GM18502 (cell line): Measurements from ENCODE around the gene FCAMR.

ENCODE experiments used
- ATAC-seq: cut with Tn5 transposase; IDR thresholded peaks from one replicate; pipeline ENCODE4 v1.9.1; 2021; ENCODE audit warnings: mild to moderate bottlenecking; ENCODE audit not compliant: unreplicated experiment, poor library complexity

Gene FCAMR

DNA sequence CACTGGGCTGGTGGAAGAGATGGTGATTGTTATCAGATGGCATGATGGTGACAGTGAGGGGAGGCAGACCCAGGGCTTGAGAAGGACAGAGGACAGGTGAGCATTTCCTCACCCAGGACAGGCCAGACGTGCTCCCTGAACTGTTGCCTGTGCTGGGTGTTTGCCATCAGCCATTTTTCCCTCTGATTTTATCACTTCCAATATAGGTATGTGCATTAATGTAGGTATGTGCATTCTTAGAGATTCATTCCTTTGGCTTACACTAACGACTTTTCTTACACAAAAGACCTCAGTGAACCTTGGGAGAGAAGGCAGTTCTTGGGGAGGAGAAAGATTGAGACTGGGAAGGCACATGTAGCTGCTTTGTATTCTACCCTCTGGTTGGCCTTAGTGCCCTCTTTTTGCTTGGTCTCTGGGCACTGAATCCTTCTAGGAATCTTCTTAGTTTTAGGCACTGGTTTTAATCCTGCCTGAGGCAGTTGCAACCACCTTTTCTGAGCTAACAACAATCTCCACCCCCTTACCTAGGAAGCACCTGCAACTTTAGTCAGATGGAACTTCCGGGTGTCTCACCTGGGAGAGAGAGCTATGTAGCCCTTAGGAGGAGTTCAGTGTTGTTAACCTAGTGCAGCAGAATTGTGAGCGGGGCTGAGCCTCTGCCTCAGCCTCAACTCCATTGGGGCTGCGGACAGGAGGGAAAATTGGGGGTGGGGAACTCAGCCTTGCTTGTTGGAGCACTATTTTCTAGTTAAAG lies 31.4 kb upstream of the FCAMR start:
- ATAC-seq, result no peak

- no peak for ATAC-seq
These were observed 30.5 kb upstream of the FCAMR start for GRCh38 chr1:207000651-207001291.

GRCh38 chr1:206998816-206999215 lies 28.6 kb upstream of the FCAMR start:
- ATAC-seq, result no peak

GRCh38 chr1:206992790-206993189 lies 22.5 kb upstream of the FCAMR start:
- ATAC-seq, result no peak

DNA sequence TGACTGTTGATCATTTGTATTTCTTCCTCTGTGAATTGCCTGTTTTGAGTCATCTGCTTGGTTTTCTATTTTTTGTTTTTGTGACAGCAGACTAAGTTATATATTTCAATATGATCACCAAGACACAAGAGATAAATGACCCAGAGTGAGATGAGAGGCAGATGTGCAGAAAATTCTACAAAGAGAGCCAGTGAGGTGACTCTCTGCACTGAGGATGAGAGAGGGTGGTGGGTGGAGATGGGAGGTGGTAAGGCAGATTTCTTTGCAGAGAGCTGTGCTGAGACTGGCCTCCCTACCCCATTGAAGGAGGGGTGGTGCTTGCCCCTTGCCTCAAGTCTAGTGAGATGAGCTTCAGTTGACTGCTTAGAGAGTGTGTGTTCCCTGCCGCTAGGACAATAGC lies 17.6 kb upstream of the FCAMR start:
- no peak for ATAC-seq

- ATAC-seq, result no peak
These were observed 16.6 kb upstream of the FCAMR start for GRCh38 chr1:206986885-206987284.

DNA sequence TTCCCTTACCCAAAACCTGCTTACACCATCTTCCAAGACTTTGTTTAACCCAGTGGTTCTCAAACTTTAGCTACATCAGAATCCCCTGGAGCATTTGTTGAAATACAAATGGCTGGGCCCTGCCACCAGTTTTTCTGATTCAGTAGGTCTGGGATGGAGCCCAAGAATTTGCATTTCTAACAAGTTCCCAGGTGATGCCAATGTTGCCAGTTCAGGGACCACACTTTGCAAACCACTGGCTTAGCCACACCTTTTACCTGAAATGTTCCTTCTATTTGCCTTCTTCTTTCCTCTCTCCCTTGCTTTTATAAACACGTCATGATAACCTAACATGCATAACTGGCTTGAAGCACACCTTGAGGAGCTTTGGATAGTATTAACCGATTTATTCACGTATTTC lies 16.1 kb upstream of the FCAMR start:
- ATAC-seq, result no peak

DNA sequence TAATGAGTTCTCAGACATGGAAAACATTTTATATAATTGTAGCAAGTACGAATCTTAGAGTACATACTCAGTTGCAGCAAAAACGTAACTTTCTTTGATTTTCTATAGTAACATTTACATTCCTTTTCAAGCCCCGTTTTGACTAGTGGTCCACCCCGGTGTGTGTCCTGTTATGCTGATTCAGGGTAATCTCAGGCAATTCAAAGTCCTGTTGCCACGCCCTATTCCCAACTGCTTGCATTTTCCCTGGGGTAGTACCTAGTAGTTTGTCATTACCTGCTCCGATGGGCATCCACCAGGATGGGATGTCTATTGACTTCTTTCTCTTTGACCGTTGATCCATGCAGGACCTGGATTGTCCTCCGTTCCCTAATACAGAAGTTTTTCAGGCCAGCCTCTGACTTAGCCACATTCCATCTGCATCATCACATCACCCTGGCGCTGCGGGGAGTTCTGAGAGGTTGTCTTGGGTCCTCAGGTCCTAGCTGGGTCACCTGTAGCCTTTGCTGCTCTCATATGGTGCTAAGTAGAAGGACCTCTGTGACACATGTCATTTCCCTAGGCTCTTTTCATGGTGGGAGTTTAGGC lies 15.0 kb upstream of the FCAMR start:
- no peak for ATAC-seq

GRCh38 chr1:206982216-206982615 lies 12.0 kb upstream of the FCAMR start:
- no peak for ATAC-seq

DNA sequence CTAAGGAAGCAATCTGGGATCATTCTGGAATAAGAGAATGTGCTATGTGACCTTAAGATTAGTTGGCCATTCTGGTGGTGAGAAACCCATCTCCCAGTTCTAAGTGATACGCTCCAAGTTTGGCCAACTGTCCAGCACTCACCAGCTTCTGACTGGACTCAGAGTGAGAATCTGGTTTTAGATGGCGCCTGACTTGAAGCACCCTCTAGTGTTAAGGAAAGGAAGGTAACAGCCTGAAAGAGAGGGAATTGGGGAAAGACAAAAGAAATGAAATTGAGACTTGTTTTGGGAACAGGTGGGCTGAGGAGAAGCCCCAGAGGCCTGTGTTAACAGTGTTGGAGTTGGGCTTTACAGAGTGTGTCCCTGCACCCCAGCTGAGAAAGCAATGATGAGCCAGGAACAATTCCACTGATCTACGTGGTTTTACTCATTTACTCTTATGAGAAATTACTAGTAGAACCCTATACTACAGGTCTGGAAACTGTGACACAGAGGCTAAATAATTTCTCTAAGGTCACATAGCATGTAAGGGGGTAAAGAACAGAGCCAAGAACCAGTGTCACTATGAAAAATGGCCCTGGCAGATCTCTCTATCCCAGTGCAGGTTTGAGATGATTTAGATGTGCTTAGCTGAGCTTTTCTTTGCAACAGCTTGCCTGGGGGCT lies 9.3 kb upstream of the FCAMR start:
- ATAC-seq, result no peak

DNA sequence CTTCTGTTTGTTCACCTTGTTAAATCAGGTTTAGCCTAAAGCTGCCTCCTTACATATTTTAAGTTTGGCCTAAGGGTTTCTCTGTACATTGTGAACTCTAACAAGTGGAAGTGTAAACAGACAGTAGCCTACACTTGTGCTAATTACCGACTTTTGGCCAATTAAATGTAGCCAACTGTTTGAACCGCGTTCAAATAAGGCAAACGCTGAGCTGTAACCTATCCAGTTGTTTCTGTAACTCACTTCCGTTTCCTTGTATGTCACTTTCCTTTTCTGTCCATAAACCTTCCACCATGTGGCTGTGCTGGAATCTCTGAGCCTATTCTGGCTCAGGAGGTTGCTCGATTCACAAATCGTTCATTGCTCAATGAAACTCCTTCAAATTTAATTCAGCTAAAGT lies 8.0 kb upstream of the FCAMR start:
- no peak for ATAC-seq

GRCh38 chr1:206975306-206975705 lies 5.0 kb upstream of the FCAMR start:
- ATAC-seq, result no peak

DNA sequence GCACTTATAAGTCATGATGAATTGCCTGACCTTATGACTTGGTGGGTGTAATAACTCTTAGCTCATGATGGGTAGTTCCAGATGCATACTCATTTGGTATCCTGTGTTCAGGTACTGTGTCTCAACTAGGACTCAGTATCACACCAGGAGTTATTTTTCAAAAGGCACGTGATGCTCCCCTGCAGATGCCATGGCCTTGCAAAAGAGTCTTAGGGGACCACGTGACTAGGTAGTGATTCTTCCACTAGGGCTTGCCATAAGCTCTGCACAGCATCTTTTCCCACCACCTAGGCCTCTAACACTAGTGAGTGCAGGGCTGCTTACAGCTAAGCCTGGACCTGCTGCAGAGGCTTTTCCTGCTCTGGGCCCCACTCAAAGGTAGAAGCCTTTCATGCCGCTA lies 3.9 kb upstream of the FCAMR start:
- no peak for ATAC-seq

GRCh38 chr1:206972728-206973127 lies 2.5 kb upstream of the FCAMR start:
- ATAC-seq, result no peak

GRCh38 chr1:206971029-206971655 lies 882 bp upstream of the FCAMR start:
- ATAC-seq, result peak; percentile 70

GRCh38 chr1:206969090-206969489 lies 1.2 kb downstream of the FCAMR start:
- no peak for ATAC-seq

DNA sequence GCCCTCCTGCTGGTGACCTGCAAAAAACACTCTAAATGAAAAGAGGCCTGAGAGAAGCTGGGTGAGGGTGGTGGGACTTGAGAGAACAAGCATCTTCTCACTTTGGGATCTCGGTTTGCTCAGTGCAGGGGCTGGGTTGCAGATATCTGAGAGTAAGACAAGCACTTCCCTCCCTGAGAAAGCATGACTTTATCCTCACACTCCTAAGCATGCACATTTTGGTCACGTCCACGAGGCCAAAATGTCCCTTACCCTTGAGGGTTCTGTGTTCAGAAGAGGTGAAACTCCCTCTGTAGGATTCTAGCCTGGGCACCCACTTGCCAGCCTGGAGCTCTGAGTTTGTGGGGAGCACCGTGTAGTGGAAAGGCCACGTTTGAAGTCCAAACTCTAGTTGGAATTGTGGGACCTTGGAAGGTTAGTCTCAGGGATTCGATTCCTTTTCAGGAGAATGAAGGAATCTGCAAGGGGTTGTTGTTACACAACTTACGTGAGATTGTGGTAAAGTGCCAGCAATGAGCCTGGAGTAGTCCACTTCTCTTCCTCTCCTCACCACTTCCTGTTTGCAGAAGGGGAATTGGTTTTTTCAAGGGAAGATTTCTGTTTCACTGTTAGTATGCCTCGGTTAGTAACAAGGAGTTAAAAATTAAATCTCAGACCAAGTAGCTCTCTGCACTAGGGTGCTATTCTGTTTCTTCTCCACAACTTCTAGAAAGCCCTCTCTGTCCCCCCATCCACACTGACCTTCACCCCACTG lies 3.0 kb downstream of the FCAMR start:
- peak; percentile 52 for ATAC-seq

- ATAC-seq, result no peak
These were observed 4.5 kb downstream of the FCAMR start for GRCh38 chr1:206965781-206966180.

DNA sequence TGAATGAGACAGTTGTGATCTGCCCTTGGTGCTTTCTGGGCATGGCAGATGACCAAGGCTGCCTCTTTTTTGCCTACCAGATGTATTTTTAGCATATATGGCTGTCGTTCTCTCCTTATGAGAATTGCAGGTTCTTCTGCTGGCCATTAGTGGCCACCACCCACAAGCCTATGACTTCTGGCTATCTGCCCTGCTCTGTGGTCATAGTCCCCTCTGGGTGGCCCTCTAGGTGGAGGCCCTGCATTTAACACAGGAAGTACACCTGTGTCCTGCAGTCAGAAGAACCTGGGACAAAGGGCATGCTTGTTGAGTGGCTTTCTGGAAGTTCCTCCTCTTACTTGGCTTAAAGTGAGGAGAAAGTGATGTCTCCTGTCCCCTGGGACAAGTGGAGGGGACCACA lies 6.5 kb downstream of the FCAMR start:
- no peak for ATAC-seq

DNA sequence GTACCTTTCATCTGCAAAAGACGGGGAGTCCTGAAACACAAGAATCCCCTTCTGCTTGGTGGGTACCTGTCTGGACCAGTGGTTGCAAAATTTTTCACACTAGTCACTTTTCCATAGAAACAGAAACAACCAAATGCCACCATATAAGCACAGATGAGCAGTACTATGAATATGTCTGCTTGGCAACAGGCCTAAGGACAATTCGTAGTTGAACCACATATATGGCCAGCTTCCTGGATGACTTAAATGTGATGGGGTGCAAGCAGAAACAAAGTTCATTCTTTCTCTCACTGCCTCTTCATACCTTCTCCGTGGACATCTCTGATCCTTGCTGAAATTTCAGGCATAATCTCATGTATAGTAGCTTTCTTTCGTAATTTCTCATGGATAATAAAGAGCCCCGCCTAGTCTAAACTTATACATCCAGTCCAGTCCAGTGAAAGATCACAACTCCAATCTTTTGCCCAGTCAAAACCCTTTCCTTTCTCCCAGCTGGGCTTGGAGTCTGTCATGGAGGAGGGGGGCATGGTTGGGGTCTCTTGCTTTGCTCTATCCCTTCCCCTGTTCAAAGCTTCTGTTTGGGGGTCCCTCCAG lies 7.0 kb downstream of the FCAMR start:
- ATAC-seq, result no peak
